Measurements from ENCODE around the gene BICRAL.
"Not testable (repeated sequence)": the region's sequence is repeated elsewhere in the genome, so short reads cannot be mapped to it uniquely, and the experiment has no call there.

- TF ChIP-seq KAT2B (IDR thresholded peaks at IDR 0.05; ENCODE audit: low read depth, low read length); CTCF (IDR thresholded peaks at IDR 0.05 in 2 of 3, conservative IDR thresholded peaks at IDR 0.05 in 1 of 3; ENCODE audit: insufficient read depth in 2 of 3, low read depth in 1 of 3, low read length in 3 of 3); SIX5 (IDR thresholded peaks at IDR 0.05; ENCODE audit: borderline replicate concordance in 1 of 2, insufficient read depth in 1 of 2, low read depth in 1 of 2, low read length in 2 of 2); SIN3A (IDR thresholded peaks at IDR 0.05; ENCODE audit: borderline replicate concordance in 2 of 2, control insufficient read depth in 1 of 2, low read depth in 2 of 2, low read length in 2 of 2); GTF2F1 (IDR thresholded peaks at IDR 0.05; ENCODE audit: low read depth, low read length): not testable (repeated sequence)
Measured at GRCh38 chr6:42806359-42806758, 24.5 kb downstream of the BICRAL start.

Data from K562 (cell line).